ENCODE measurements around the gene TRIM66. TPM values are rescaled to one million over a fixed set of nuclear protein-coding genes. Genes with fewer than 3 reads are reported as not detected.

The TRIM66 gene
- total RNA-seq, 1 experiment from 2014 or later, result 2.1 TPM

GRCh38 chr11:8712506-8712905 lies 30.0 kb upstream of the TRIM66 start:
- no peaks in the 10 kb centered on the region for H3K79me1 ChIP-seq (ENCODE audit: insufficient read depth, low read depth, low read length, poor library complexity, severe bottlenecking)
- no peak overlapping the region for H3K14ac ChIP-seq (ENCODE audit: insufficient read depth, low read length)
- H3K18ac ChIP-seq (ENCODE audit: insufficient read length, low read depth, low read length), result no peak overlapping the region
- H2AFZ ChIP-seq (ENCODE audit: low read length), result no peak overlapping the region
- Mint-ChIP-seq H3K27ac (peak overlapping the region in 1 of 3 experiments; percentile 62; a peak in 2 of 7 replicates), H3K4me1 (peaks cover 26 to 29% of the 10 kb centered on the region in 2 experiments), H3K27me3 (ENCODE audit: low read depth) (no peaks in the 10 kb centered on the region), H3K4me3 (no peak overlapping the region), H3K36me3 (ENCODE audit: insufficient read depth in 1 of 3, low read depth in 3 of 3) (peaks cover 0 to 14% (median 10%) of the 10 kb centered on the region in 3 experiments; a peak in 6 of 7 replicates), H3K9me3 (no peaks in the 10 kb centered on the region; a peak in 1 of 5 replicates)
- H3T11ph ChIP-seq (ENCODE audit: low read length), result no peak overlapping the region
- no peak for TF ChIP-seq CTCF (conservative IDR thresholded peaks at IDR 0.05)
- no peak overlapping the region for H3K56ac ChIP-seq (ENCODE audit: insufficient read length, low read depth, low read length)
- H4K5ac ChIP-seq (ENCODE audit: insufficient read length, low read depth, low read length), result no peak overlapping the region
- no peak overlapping the region for H2BK120ac ChIP-seq (ENCODE audit: low read depth, low read length, poor library complexity, severe bottlenecking)
- H4K91ac ChIP-seq (ENCODE audit: insufficient read length, low read depth, low read length), result no peak overlapping the region
- no peak overlapping the region for H3K4me2 ChIP-seq (ENCODE audit: insufficient read depth, insufficient read length, low read length)
- no peaks in the 10 kb centered on the region for H3K23me2 ChIP-seq (ENCODE audit: insufficient read length, low read depth, low read length, poor library complexity, severe bottlenecking)
- H2BK12ac ChIP-seq (ENCODE audit: insufficient read length, low read depth, low read length), result no peak overlapping the region
- no peaks in the 10 kb centered on the region for H3K4me1 ChIP-seq (ENCODE audit: insufficient read depth, low read length)
- H3K27ac ChIP-seq (ENCODE audit: insufficient read length, low read depth, low read length), result no peak overlapping the region
- no peak overlapping the region for H2BK20ac ChIP-seq (ENCODE audit: low read depth, low read length, poor library complexity, severe bottlenecking)
- no peak overlapping the region for H4K8ac ChIP-seq (replicated peaks; ENCODE audit: insufficient read length, low read depth, low read length)
- H3K9ac ChIP-seq (ENCODE audit: extremely low read depth, insufficient read length, low read length), result no peak overlapping the region
- H3K23ac ChIP-seq (ENCODE audit: insufficient read length, low read depth, low read length), result no peak overlapping the region
- no peaks in the 10 kb centered on the region for H3K27me3 ChIP-seq (ENCODE audit: insufficient read depth, low read length)
- H4K20me1 ChIP-seq (ENCODE audit: control insufficient read depth, insufficient read depth, insufficient read length), result no peaks in the 10 kb centered on the region
- H3K9me3 ChIP-seq (ENCODE audit: control insufficient read depth, low read depth, low read length), result no peaks in the 10 kb centered on the region
- no peak overlapping the region for H2AK5ac ChIP-seq (ENCODE audit: insufficient read length, low read length)
- DNase-seq, result no peak
- H2BK15ac ChIP-seq (ENCODE audit: low read depth, low read length), result no peak overlapping the region
- H2BK5ac ChIP-seq (ENCODE audit: insufficient read length, low read length), result no peak overlapping the region
- WGBS (ENCODE audit: extremely low coverage, insufficient read length, low lambda C conversion rate), result no CpG with 5 or more reads among the region's 12 CpGs
- H3K4ac ChIP-seq (ENCODE audit: low read depth, low read length), result no peak overlapping the region
- H3K79me2 ChIP-seq (ENCODE audit: insufficient read depth, low read length), result no peaks in the 10 kb centered on the region
